GM12878 (cell line): ENCODE data around the gene PRCP. TPM values are rescaled to one million over a fixed set of nuclear protein-coding genes. Genes with fewer than 3 reads are reported as not detected.

Experiments used
- ATAC-seq: fragments of 200-7000 bp; cut with Tn5 transposase; 3 replicates; pipeline ENCODE4 v1.9.1; 2020; ENCODE audit warnings: mild to moderate bottlenecking, moderate library complexity
- BruUV-seq: library from RNA; stranded (reverse); fragments of 400-500 nt; replicated peaks from 2 replicates; lab custom pipeline; 2021; lab: Mats Ljungman, UMichigan
- CTCF ChIA-PET: fragments of 300-600 bp; sonication (Branson Sonifier 250); formaldehyde crosslinking; extraction: SDS; loops from one replicate; lab custom pipeline; 2021; ENCODE audit warnings: inconsistent platforms; lab: Yijun Ruan, JAX
- POLR2A ChIA-PET: fragments of 350-600 bp; formaldehyde crosslinking; extraction: SDS; loops from one replicate; lab custom pipeline; 2021; ENCODE audit warnings: inconsistent platforms; lab: Charles Lee
- RAD21 ChIA-PET: fragments of 300-600 bp; sonication (Branson Sonifier 250); formaldehyde crosslinking; loops from one replicate; lab custom pipeline; 2023; ENCODE audit warnings: antibody characterized with exemption; ENCODE audit not compliant: unreplicated experiment; lab: Charles Lee
- SMC1A ChIA-PET: fragments of 300-600 bp; sonication (Branson Sonifier 250); formaldehyde crosslinking; loops from one replicate; lab custom pipeline; 2023; ENCODE audit not compliant: unreplicated experiment, uncharacterized antibody; lab: Charles Lee
- DNase-seq: peaks from one replicate; pipeline ENCODE4 v3.0.0-alpha.2; 2011; ENCODE audit warnings: low read depth, low spot score
- FAIRE-seq: peaks from 3 replicates; lab custom pipeline; 2011; peaks lifted over from hg19 to GRCh38; lab: Jason Lieb, UNC
- H2AFZ ChIP-seq: 2 replicates; pipeline ENCODE4 v1.6.0; 2011; ENCODE audit warnings: low read depth, low read length, control low read depth; ENCODE audit not compliant: control insufficient read depth
- H3K27ac ChIP-seq: 2 replicates; pipeline ENCODE4 v1.5.1; 2011; ENCODE audit warnings: control low read depth; ENCODE audit not compliant: control insufficient read depth, insufficient read depth
- H3K27me3 ChIP-seq, 2 experiments: replicated peaks in 1 of 2; 2 replicates each; pipeline versions ENCODE4 v1.6.0 to v1.6.1; 2011; ENCODE audit warnings: low read length in 1 of 2; ENCODE audit not compliant: control insufficient read depth in 2 of 2, insufficient read depth in 2 of 2
- H3K36me3 ChIP-seq, 2 experiments: 2 replicates each; pipeline ENCODE4 v1.5.1; 2011; ENCODE audit warnings: low read length in 1 of 2; ENCODE audit not compliant: control insufficient read depth in 2 of 2, insufficient read depth in 2 of 2
- H3K4me1 ChIP-seq: 2 replicates; pipeline ENCODE4 v1.6.1; 2011; ENCODE audit warnings: mild to moderate bottlenecking, low read length, moderate library complexity, mixed read lengths; ENCODE audit not compliant: control insufficient read depth, insufficient read depth
- H3K4me2 ChIP-seq: 2 replicates; pipeline ENCODE4 v1.6.0; 2011; ENCODE audit warnings: control low read depth; ENCODE audit not compliant: control insufficient read depth, insufficient read depth
- H3K4me3 ChIP-seq: fragments of 200-600 bp; sonication (generic); 2 replicates; pipeline ENCODE4 v1.5.1; 2016
- H3K79me2 ChIP-seq: 2 replicates; pipeline ENCODE4 v1.6.0; 2011; ENCODE audit warnings: low read length; ENCODE audit not compliant: control insufficient read depth, insufficient read depth
- H3K9ac ChIP-seq: 2 replicates; pipeline ENCODE4 v1.8.0; 2011; ENCODE audit warnings: low read length, control low read depth, mixed read lengths; ENCODE audit not compliant: control insufficient read depth, insufficient read depth
- H3K9me3 ChIP-seq: replicated peaks from 3 replicates; pipeline ENCODE4 v1.5.1; 2011; ENCODE audit warnings: mild to moderate bottlenecking, low read length; ENCODE audit not compliant: control insufficient read depth, insufficient read depth
- H4K20me1 ChIP-seq: 2 replicates; pipeline ENCODE4 v1.6.0; 2011; ENCODE audit not compliant: control insufficient read depth, insufficient read depth
- CUX1 ChIP-seq: IDR thresholded peaks from 2 replicates; pipeline ENCODE4 v1.6.1; 2012; ENCODE audit warnings: improper control_type of control experiment, low read depth, low read length; ENCODE audit not compliant: insufficient replicate concordance
- EGR1 ChIP-seq, 2 experiments: IDR thresholded peaks; 1 replicate in 1 of 2; 2 replicates in 1 of 2; pipeline ENCODE4 v1.6.1; 2011 to 2012; ENCODE audit warnings: low read depth in 2 of 2, low read length in 2 of 2, borderline replicate concordance in 1 of 2, mild to moderate bottlenecking in 1 of 2, moderate library complexity in 1 of 2
- HDAC6 ChIP-seq: fragments of 200-600 bp; sonication (generic); IDR thresholded peaks from one replicate; pipeline ENCODE4 v1.8.0; 2017; ENCODE audit warnings: antibody characterized with exemption; ENCODE audit not compliant: unreplicated experiment
- NFYB ChIP-seq: IDR thresholded peaks from 2 replicates; pipeline ENCODE4 v1.6.1; 2011; ENCODE audit warnings: low read depth, mild to moderate bottlenecking, low read length, improper control_type of control experiment, moderate library complexity; ENCODE audit not compliant: insufficient read depth
- PBX3 ChIP-seq: IDR thresholded peaks from 2 replicates; pipeline ENCODE4 v1.6.1; 2011; ENCODE audit warnings: mild to moderate bottlenecking, low read depth, low read length, moderate library complexity; ENCODE audit not compliant: insufficient replicate concordance
- WRNIP1 ChIP-seq: IDR thresholded peaks from 2 replicates; pipeline ENCODE4 v1.6.1; 2011; ENCODE audit warnings: low read depth, low read length, improper control_type of control experiment, borderline replicate concordance
- ZBTB11 ChIP-seq: fragments of 450-650 bp; formaldehyde crosslinking; IDR thresholded peaks from 2 replicates; pipeline ENCODE4 v1.5.0; 2022; ENCODE audit warnings: mild to moderate bottlenecking, missing genetic modification characterization
- ZNF592 ChIP-seq: fragments of 450-650 bp; IDR thresholded peaks from 2 replicates; pipeline ENCODE4 v1.6.1; 2017; ENCODE audit warnings: mild to moderate bottlenecking, moderate library complexity
- WGBS: methylation state at CpG from one replicate; pipeline ENCODE4 v1.1.6; 2016; ENCODE audit warnings: low lambda C conversion rate; ENCODE audit not compliant: insufficient replicate concordance, insufficient coverage; ENCODE audit errors: missing lambda C conversion rate; 5-methylcytosine and 5-hydroxymethylcytosine counted together
- in situ Hi-C: fragments of 300-500 bp; cut with MboI; formaldehyde crosslinking; loops from 9 replicates; pipeline ENCODE4 v1.14.3; 2018; ENCODE audit warnings: mixed read lengths
- intact Hi-C: fragments of 100-400 bp; cut with micrococcal nuclease; formaldehyde crosslinking; loops from one replicate; pipeline ENCODE4 v1.14.2; 2022; ENCODE audit not compliant: unreplicated experiment
- polyA plus RNA-seq, 11 experiments: library from polyadenylated mRNA; depleted of rRNA in 4 of 11; unstranded in 6 of 11; stranded (reverse) in 5 of 11; fragments of >200 nt; fragmentation: Nextera tagmentation in 4 of 11; fragmentation: Illumina TruSeq in 1 of 11; extraction: Ambion mirVana in 4 of 11; extraction: Trizol in 1 of 11; gene quantifications; 1 replicate in 1 of 11; 2 replicates in 10 of 11; pipeline versions ENCODE4 v1.2.1 to v1.2.3, GENCODE V29; 2011 to 2016; ENCODE audit warnings: inconsistent platforms in 2 of 11, missing spikeins in 2 of 11, low read depth in 1 of 11
- total RNA-seq, 4 experiments: library from RNA; depleted of rRNA in 3 of 4; stranded (reverse); fragments of >200 nt in 3 of 4; fragmentation: Illumina TruSeq in 1 of 4; extraction: Trizol in 1 of 4; gene quantifications; 2 replicates each; pipeline versions ENCODE4 v1.2.1 to v1.2.3, GENCODE V29; 2013 to 2021

Gene PRCP
- total and polyA plus RNA-seq, 10 of the 15 experiments (the other 5 are each of a cell fraction or from before 2014, with no cell fraction given) = 14.9 to 43.6 (median 20.0) TPM

- FAIRE-seq (no peak), ATAC-seq (no peak), DNase-seq (no peak)
- ChIA-PET POLR2A (no interaction called here), CTCF (interaction anchor here (2.0 kb wide), 1 partner anchor 11 kb away, joined by 16 read pairs; no protein-coding TSS in a partner anchor), RAD21 (no interaction called here), SMC1A (interaction anchor here (1.2 to 1.3 kb wide), 2 partner anchors 11 to 12 kb away, joined by 3 read pairs; no protein-coding TSS in a partner anchor)
- H3K4me3 ChIP-seq = no peak overlapping the region
- H3K27me3 ChIP-seq = 0 out of 4 replicates have a peak, but pooled peaks cover 0 to 2% of the 10 kb centered on the region in 2 experiments
- in situ Hi-C loops = no loop called here
- H3K79me2 ChIP-seq = no peaks in the 10 kb centered on the region
- intact Hi-C loops = no loop called here
- 70% methylated on average over 2 of the region's 2 CpGs for WGBS
- H3K27ac ChIP-seq = no peak overlapping the region
- BruUV-seq = no TSS peak
- no peaks in the 10 kb centered on the region for H3K4me1 ChIP-seq
- no peak overlapping the region for H3K4me2 ChIP-seq
- H4K20me1 ChIP-seq = no peaks in the 10 kb centered on the region
- H2AFZ ChIP-seq = no peak overlapping the region
- no peak overlapping the region for H3K9ac ChIP-seq
- H3K36me3 ChIP-seq = no peaks in the 10 kb centered on the region
- H3K9me3 ChIP-seq = no peaks in the 10 kb centered on the region; the same call in 2 of the 3 replicates
- TF ChIP-seq CUX1 = no peak
- no peak for TF ChIP-seq ZNF592
- no peak for TF ChIP-seq EGR1 (IDR thresholded peaks at IDR 0.05; ENCODE audit: borderline replicate concordance in 1 of 2, low read depth in 2 of 2, low read length in 2 of 2)
- TF ChIP-seq ZBTB11 (CRISPR knock-in tag) = no peak
- TF ChIP-seq PBX3 = no peak
- TF ChIP-seq HDAC6 = no peak
- no peak for TF ChIP-seq NFYB
- TF ChIP-seq WRNIP1 = no peak
These were observed 114.2 kb downstream of the PRCP start for GRCh38 chr11:82786001-82786400.
